Ramos (cell line): ENCODE data around the gene YBX1.
"Not testable (repeated sequence)": the region's sequence is repeated elsewhere in the genome, so short reads cannot be mapped to it uniquely, and the experiment has no call there.

Source experiments
- in situ Hi-C: fragments of 300-500 bp; cut with MboI; formaldehyde crosslinking; loops from one replicate; pipeline ENCODE4 v1.14.3; 2022; ENCODE audit warnings: low sequenced_read_pairs; ENCODE audit not compliant: unreplicated experiment

YBX1 gene

GRCh38 chr1:42681741-42682483, at the start of gene YBX1:
Gene YBX1 (plus strand): TSS chr1:42682418. CDS start chr1:42682566, 148 bp downstream.
- in situ Hi-C loops = no loop called here

GRCh38 chr1:42639116-42639515, 43.1 kb upstream of the YBX1 start:
- in situ Hi-C loops = no loop called here

GRCh38 chr1:42646056-42646455, 36.2 kb upstream of the YBX1 start:
- in situ Hi-C loops = no loop called here

GRCh38 chr1:42657201-42657600, 25.0 kb upstream of the YBX1 start:
- in situ Hi-C loops = no loop called here

GRCh38 chr1:42657981-42658876, 24.0 kb upstream of the YBX1 start, which contains the start of gene PPIH:
Gene PPIH (plus strand): TSS chr1:42658423. CDS start chr1:42658447, 24 bp downstream.
- in situ Hi-C loops = no loop called here

- in situ Hi-C loops = no loop called here
These were observed 23.3 kb upstream of the YBX1 start for GRCh38 chr1:42658877-42659337.

- in situ Hi-C loops = no loop called here
These were observed 21.2 kb upstream of the YBX1 start for GRCh38 chr1:42660907-42661500.

- in situ Hi-C loops = no loop called here
These were observed 12.3 kb upstream of the YBX1 start for GRCh38 chr1:42669936-42670335.

- in situ Hi-C loops = no loop called here
These were observed 11.8 kb upstream of the YBX1 start for GRCh38 chr1:42670425-42670824.

- in situ Hi-C loops = no loop called here
These were observed 8.0 kb upstream of the YBX1 start for GRCh38 chr1:42674214-42674613.

GRCh38 chr1:42674682-42675081, 7.5 kb upstream of the YBX1 start:
- in situ Hi-C loops = no loop called here

GRCh38 chr1:42675467-42675866, 6.8 kb upstream of the YBX1 start:
- in situ Hi-C loops = no loop called here

- in situ Hi-C loops = no loop called here
These were observed 5.6 kb upstream of the YBX1 start for GRCh38 chr1:42676534-42677087.

GRCh38 chr1:42679364-42679983, 2.7 kb upstream of the YBX1 start:
- in situ Hi-C loops = no loop called here

GRCh38 chr1:42680055-42680454, 2.2 kb upstream of the YBX1 start:
- in situ Hi-C loops = no loop called here

GRCh38 chr1:42680921-42681683, 1.1 kb upstream of the YBX1 start:
- in situ Hi-C loops = no loop called here

GRCh38 chr1:42682484-42682738, 193 bp downstream of the YBX1 start:
- in situ Hi-C loops = not testable (repeated sequence)

- in situ Hi-C loops = no loop called here
These were observed 717 bp downstream of the YBX1 start for GRCh38 chr1:42682739-42683531.

- in situ Hi-C loops = no loop called here
These were observed 1.9 kb downstream of the YBX1 start for GRCh38 chr1:42684139-42684538.
